Thyroid gland (tissue), 4 donors: ENCODE results near the gene RBMS2. TPM values are rescaled to one million over a fixed set of nuclear protein-coding genes. Genes with fewer than 3 reads are reported as not detected.

Experiments
- DNase-seq, 2 donors: peaks; one replicate each; pipeline ENCODE4 v3.0.0-alpha.2; 2019
- H3K27ac ChIP-seq, 3 donors: fragments of 200-600 bp; sonication (generic); 1 replicate in 2 of 3; 2 replicates in 1 of 3; pipeline ENCODE4 v1.5.1; 2016 to 2019; ENCODE audit warnings: mild to moderate bottlenecking in 1 of 3, moderate library complexity in 1 of 3
- H3K27me3 ChIP-seq: fragments of 200-600 bp; sonication (generic); one replicate; pipeline ENCODE4 v1.5.1; 2019
- H3K36me3 ChIP-seq, 2 donors: fragments of 200-600 bp; sonication (generic); one replicate each; pipeline ENCODE4 v1.5.1; 2016 to 2019
- H3K4me1 ChIP-seq, 2 donors: fragments of 200-600 bp; sonication (generic); one replicate each; pipeline ENCODE4 v1.5.1; 2017 to 2019
- H3K4me3 ChIP-seq, 3 donors: fragments of 200-600 bp; sonication (generic); replicated peaks in 1 of 3; 1 replicate in 2 of 3; 2 replicates in 1 of 3; pipeline ENCODE4 v1.5.1; 2016; ENCODE audit warnings: mild to moderate bottlenecking in 1 of 3
- H3K9me3 ChIP-seq: fragments of 200-600 bp; sonication (generic); one replicate; pipeline ENCODE4 v1.5.1; 2017
- POLR2A ChIP-seq, 2 donors: fragments of 450-650 bp; IDR thresholded peaks; one replicate each; pipeline ENCODE4 v1.6.1; 2017; ENCODE audit warnings: antibody characterized with exemption in 2 of 2, mild to moderate bottlenecking in 2 of 2, moderate library complexity in 1 of 2
- WGBS, 2 donors: methylation state at CpG; one replicate each; pipeline ENCODE4 v1.1.5; 2017; 5-methylcytosine and 5-hydroxymethylcytosine counted together
- intact Hi-C: fragments of 100-400 bp; cut with DNase I; formaldehyde crosslinking; loops from one replicate; pipeline ENCODE4 v1.15.1; 2023
- total RNA-seq, 4 donors: library from RNA; depleted of rRNA; stranded (reverse); fragments of >200 nt; gene quantifications; one replicate each; pipeline ENCODE4 v1.2.3, GENCODE V29; 2016
- TF ChIP-seq, protein P1 (sequence below), 6 experiments: fragments of 200-600 bp in 3 of 6; fragments of 450-650 bp in 3 of 6; sonication (generic) in 3 of 6; IDR thresholded peaks; one replicate each; pipeline ENCODE4 v1.5.1; 2016 to 2019; ENCODE audit warnings: antibody characterized with exemption in 6 of 6, mild to moderate bottlenecking in 2 of 6, inconsistent platforms in 1 of 6, moderate library complexity in 1 of 6

The RBMS2 gene, protein sequence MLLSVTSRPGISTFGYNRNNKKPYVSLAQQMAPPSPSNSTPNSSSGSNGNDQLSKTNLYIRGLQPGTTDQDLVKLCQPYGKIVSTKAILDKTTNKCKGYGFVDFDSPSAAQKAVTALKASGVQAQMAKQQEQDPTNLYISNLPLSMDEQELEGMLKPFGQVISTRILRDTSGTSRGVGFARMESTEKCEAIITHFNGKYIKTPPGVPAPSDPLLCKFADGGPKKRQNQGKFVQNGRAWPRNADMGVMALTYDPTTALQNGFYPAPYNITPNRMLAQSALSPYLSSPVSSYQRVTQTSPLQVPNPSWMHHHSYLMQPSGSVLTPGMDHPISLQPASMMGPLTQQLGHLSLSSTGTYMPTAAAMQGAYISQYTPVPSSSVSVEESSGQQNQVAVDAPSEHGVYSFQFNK
- 10 to 100 TPM; 39.8 to 58.3 (median 50.2) TPM for total RNA-seq

DNA sequence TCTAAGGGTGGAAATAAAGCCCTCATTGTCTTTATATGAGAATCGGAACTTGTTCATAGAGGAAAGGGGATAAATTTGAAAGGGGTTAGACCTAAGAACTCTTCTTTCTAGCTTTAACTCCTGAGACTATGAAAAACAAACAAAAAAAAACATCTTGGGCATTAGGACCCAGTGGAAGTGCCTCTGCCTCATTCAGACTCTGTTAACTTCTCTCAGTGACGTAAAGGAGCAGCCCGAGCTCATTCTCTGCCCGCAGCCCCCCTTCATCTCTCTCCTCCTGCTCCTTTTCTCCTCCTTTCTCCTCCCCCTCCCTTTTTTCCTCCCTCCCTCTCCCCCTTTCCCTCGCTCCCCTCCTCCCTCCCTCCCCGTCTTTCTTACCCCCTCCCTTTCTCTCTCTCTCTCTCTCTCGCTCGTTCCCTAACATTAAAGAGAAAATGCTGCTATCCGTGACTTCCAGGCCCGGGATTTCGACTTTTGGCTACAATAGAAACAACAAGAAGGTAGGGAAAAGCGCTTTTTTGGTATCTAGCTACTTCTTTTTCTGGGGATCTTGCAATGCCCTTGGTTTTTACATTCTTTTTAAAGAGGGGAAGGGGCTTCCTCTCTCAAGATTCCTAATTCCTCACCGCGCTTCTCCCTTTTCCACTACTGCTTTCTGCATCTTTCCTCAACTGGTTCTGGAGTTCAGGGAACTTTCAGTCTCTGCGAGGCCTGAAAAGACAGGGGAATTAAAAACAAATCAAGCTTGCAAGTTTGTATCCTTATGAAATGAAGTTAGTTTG lies at the start of gene RBMS2:
Gene RBMS2, plus strand, starts transcription at position 231 of the 782 bp plus-strand sequence. Its CDS starts 204 bp downstream, at position 435.
- 1 to 3% methylated on average over 15 of the region's 15 CpGs for WGBS, 2 donors
- H3K27ac ChIP-seq, result peak within 1 kb of the TSS; percentile 86 to 96 (median 93)
- intact Hi-C loops, result no loop called here

GRCh38 chr12:56474389-56474788 lies 47.2 kb upstream of the RBMS2 start:
- H3K27ac ChIP-seq, result no peak overlapping the region
- 96 to 100% methylated on average over 8 to 9 of the region's 9 CpGs for WGBS, 2 donors
- no peaks in the 10 kb centered on the region for H3K27me3 ChIP-seq
- intact Hi-C loops, result no loop called here
- H3K36me3 ChIP-seq, result no peaks in the 10 kb centered on the region
- peaks cover under 1 to 4% of the 10 kb centered on the region in 2 donors for H3K4me1 ChIP-seq
- DNase-seq, result no peak
- no peaks in the 10 kb centered on the region for H3K9me3 ChIP-seq
- no peak for TF ChIP-seq POLR2A (IDR thresholded peaks at IDR 0.05)
- TF ChIP-seq, protein P1, sequence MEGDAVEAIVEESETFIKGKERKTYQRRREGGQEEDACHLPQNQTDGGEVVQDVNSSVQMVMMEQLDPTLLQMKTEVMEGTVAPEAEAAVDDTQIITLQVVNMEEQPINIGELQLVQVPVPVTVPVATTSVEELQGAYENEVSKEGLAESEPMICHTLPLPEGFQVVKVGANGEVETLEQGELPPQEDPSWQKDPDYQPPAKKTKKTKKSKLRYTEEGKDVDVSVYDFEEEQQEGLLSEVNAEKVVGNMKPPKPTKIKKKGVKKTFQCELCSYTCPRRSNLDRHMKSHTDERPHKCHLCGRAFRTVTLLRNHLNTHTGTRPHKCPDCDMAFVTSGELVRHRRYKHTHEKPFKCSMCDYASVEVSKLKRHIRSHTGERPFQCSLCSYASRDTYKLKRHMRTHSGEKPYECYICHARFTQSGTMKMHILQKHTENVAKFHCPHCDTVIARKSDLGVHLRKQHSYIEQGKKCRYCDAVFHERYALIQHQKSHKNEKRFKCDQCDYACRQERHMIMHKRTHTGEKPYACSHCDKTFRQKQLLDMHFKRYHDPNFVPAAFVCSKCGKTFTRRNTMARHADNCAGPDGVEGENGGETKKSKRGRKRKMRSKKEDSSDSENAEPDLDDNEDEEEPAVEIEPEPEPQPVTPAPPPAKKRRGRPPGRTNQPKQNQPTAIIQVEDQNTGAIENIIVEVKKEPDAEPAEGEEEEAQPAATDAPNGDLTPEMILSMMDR (IDR thresholded peaks at IDR 0.05), result no peak
- H3K4me3 ChIP-seq, result no peak overlapping the region

More for the DNA sequence above, at the start of gene RBMS2:
- Histone ChIP-seq H3K36me3 (no peaks in the 10 kb centered on the region), H3K27me3 (no peaks in the 10 kb centered on the region), H3K4me3 (peak within 1 kb of the TSS; percentile 13 to 61 (median 48)), H3K4me1 (peaks cover 50 to 66% of the 10 kb centered on the region in 2 donors), H3K9me3 (no peaks in the 10 kb centered on the region)
- peak in 1 of 2 donors; percentile 46 for TF ChIP-seq POLR2A (IDR thresholded peaks at IDR 0.05)
- TF ChIP-seq, protein P1 (IDR thresholded peaks at IDR 0.05), result no peak
- DNase-seq, result peak; percentile 89 to 92

- no peak for TF ChIP-seq POLR2A (IDR thresholded peaks at IDR 0.05)
- TF ChIP-seq, protein P1 (IDR thresholded peaks at IDR 0.05), result no peak
- Histone ChIP-seq H3K4me3 (no peak overlapping the region), H3K36me3 (no peaks in the 10 kb centered on the region), H3K4me1 (no peaks in the 10 kb centered on the region), H3K9me3 (no peaks in the 10 kb centered on the region), H3K27ac (no peak overlapping the region), H3K27me3 (no peaks in the 10 kb centered on the region)
- 89 to 94% methylated on average over 6 of the region's 6 CpGs for WGBS, 2 donors
- intact Hi-C loops, result no loop called here
- no peak for DNase-seq
These were observed 45.5 kb upstream of the RBMS2 start for GRCh38 chr12:56476143-56476542.

DNA sequence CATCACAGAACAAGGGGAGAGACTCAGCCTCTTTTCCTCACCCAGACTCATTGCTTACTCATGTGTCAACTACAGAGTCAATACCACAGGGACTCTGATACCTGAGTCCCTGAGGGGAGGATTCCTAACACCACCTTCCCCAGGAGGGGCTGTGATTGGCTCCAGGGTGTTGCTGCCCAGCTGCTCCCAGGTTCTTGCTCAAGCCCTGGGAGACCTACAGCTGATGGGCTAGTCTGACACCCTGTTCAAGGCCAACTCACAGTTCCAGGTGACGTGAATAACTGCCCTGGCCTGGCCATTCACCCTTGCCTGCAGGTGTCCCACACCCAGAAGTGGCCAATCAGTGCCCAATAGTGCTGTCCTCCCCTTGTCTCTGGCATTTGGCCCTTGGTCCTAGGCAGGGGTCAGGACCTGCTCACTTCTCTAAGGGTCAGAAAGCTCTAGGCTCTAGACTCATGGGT lies 44.6 kb upstream of the RBMS2 start:
- no peaks in the 10 kb centered on the region for H3K4me1 ChIP-seq
- no peaks in the 10 kb centered on the region for H3K27me3 ChIP-seq
- H3K9me3 ChIP-seq, result no peaks in the 10 kb centered on the region
- 86% methylated on average over 1 of the region's 1 CpG; no CpG with 5 or more reads in 1 of the 2 donors for WGBS, 2 donors
- H3K4me3 ChIP-seq, result no peak overlapping the region
- intact Hi-C loops, result no loop called here
- H3K27ac ChIP-seq, result no peak overlapping the region
- DNase-seq, result no peak
- TF ChIP-seq, protein P1 (IDR thresholded peaks at IDR 0.05), result no peak
- no peak for TF ChIP-seq POLR2A (IDR thresholded peaks at IDR 0.05)
- no peaks in the 10 kb centered on the region for H3K36me3 ChIP-seq
